Measurements from ENCODE around the gene MSX1.

DNA sequence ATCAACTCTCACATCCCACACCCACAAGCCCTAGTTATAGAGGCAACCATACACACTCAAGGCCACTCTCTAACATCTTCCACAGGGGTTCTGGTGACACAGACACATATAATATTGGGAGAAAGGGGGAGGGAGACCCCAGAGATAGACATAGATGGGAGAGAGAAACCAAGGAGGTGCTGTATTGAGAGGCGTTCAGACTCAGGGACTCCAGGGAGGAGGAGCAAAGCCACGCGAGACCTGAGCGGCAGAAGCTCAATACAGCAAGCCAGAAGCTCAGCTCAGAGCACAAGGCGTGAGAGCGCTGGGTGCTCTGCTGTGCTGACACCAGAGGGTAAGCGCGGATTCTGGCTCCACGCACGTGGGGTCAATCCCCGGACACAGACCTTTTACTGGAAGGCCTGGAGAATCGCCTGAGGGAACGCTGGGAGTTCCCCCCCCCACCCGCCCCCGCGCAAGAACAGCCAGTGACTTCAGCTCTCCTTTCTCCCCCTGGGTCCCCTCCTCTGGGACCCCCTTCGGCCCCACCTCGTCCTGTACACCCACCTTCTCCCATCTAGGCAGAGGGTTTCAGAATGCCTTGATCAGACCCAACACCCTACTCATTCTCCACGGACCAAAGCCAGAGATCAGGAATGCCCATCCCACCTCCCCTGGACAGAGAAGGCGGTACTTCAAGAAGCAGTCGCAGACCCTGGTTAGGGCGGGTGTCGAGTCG is 8.7 kb downstream of the MSX1 start:
- TF ChIP-seq, protein P1, sequence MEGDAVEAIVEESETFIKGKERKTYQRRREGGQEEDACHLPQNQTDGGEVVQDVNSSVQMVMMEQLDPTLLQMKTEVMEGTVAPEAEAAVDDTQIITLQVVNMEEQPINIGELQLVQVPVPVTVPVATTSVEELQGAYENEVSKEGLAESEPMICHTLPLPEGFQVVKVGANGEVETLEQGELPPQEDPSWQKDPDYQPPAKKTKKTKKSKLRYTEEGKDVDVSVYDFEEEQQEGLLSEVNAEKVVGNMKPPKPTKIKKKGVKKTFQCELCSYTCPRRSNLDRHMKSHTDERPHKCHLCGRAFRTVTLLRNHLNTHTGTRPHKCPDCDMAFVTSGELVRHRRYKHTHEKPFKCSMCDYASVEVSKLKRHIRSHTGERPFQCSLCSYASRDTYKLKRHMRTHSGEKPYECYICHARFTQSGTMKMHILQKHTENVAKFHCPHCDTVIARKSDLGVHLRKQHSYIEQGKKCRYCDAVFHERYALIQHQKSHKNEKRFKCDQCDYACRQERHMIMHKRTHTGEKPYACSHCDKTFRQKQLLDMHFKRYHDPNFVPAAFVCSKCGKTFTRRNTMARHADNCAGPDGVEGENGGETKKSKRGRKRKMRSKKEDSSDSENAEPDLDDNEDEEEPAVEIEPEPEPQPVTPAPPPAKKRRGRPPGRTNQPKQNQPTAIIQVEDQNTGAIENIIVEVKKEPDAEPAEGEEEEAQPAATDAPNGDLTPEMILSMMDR (IDR thresholded peaks at IDR 0.05): no peak
- TF ChIP-seq POLR2A (IDR thresholded peaks at IDR 0.05): no peak
